Activated CD4-positive, alpha-beta T cell treated with anti-CD3 and anti-CD28 coated beads, Interleukin-2, Interleukin-6, amounts not matched to agents 100 ng/mL and 50 ng/mL, durations not matched to agents 16 hours and 8 hours (primary cell): Measurements from ENCODE around the gene RASL12.
"Not testable (repeated sequence)": the region's sequence is repeated elsewhere in the genome, so short reads cannot be mapped to it uniquely, and the experiment has no call there.

Experiments
- DNase-seq: peaks from one replicate; pipeline ENCODE4 v3.0.0-alpha.2; 2020

Gene RASL12

GRCh38 chr15:65067645-65068402 is at the start of gene RASL12:
Gene RASL12, minus strand, starts transcription at chr15:65067991. Its CDS starts 156 bp downstream, at chr15:65067835.
- no peak for DNase-seq

- no peak for DNase-seq
Observed at GRCh38 chr15:65115542-65115941, 47.8 kb upstream of the RASL12 start.

GRCh38 chr15:65115086-65115485 is 47.3 kb upstream of the RASL12 start, which contains the start of gene UBAP1L:
Gene UBAP1L, minus strand, starts transcription at chr15:65115200. Its CDS starts 8,985 bp downstream, at chr15:65106215.
- DNase-seq: no peak

- DNase-seq: no peak
Observed at GRCh38 chr15:65110676-65111292, 43.0 kb upstream of the RASL12 start.

GRCh38 chr15:65106011-65106590 is 38.3 kb upstream of the RASL12 start:
- peak; percentile 16 for DNase-seq

GRCh38 chr15:65105038-65105437 is 37.2 kb upstream of the RASL12 start:
- no peak for DNase-seq

- no peak for DNase-seq
Observed at GRCh38 chr15:65102912-65103311, 35.1 kb upstream of the RASL12 start.

GRCh38 chr15:65101891-65102708 is 34.3 kb upstream of the RASL12 start:
- no peak for DNase-seq

GRCh38 chr15:65101411-65101890 is 33.7 kb upstream of the RASL12 start:
- DNase-seq: peak; percentile 61

GRCh38 chr15:65100442-65100841 is 32.7 kb upstream of the RASL12 start:
- DNase-seq: no peak

- not testable (repeated sequence) for DNase-seq
Observed at GRCh38 chr15:65099801-65100200, 32.0 kb upstream of the RASL12 start.

GRCh38 chr15:65099336-65099735 is 31.5 kb upstream of the RASL12 start:
- no peak for DNase-seq

- no peak for DNase-seq
Observed at GRCh38 chr15:65097651-65098263, 30.0 kb upstream of the RASL12 start.

- DNase-seq: no peak
Observed at GRCh38 chr15:65096481-65097385, 28.9 kb upstream of the RASL12 start.

GRCh38 chr15:65095747-65096104 is 27.9 kb upstream of the RASL12 start:
- DNase-seq: no peak

- no peak for DNase-seq
Observed at GRCh38 chr15:65095011-65095746, 27.4 kb upstream of the RASL12 start.

- no peak for DNase-seq
Observed at GRCh38 chr15:65094294-65094995, 26.7 kb upstream of the RASL12 start.

GRCh38 chr15:65093793-65094170 is 26.0 kb upstream of the RASL12 start:
- not testable (repeated sequence) for DNase-seq

- no peak for DNase-seq
Observed at GRCh38 chr15:65092911-65093792, 25.4 kb upstream of the RASL12 start.
